Spleen (tissue), 11 donors: Measurements from ENCODE around the gene GABRR2. TPM values are rescaled to one million over a fixed set of nuclear protein-coding genes. Genes with fewer than 3 reads are reported as not detected.

Source experiments
- DNase-seq: peaks from one replicate; pipeline ENCODE4 v3.0.0-alpha.2; 2020
- H3K27ac ChIP-seq, 8 donors: fragments of 200-600 bp; sonication (generic) in 7 of 8; 1 replicate in 4 of 8; 2 replicates in 4 of 8; pipeline versions ENCODE4 v1.5.0 to v1.8.0; 2016 to 2021; ENCODE audit warnings: inconsistent platforms in 4 of 8, mild to moderate bottlenecking in 4 of 8, moderate library complexity in 1 of 8
- H3K27me3 ChIP-seq, 7 donors: fragments of 200-600 bp; sonication (generic) in 6 of 7; replicated peaks in 1 of 7; 1 replicate in 4 of 7; 2 replicates in 3 of 7; pipeline versions ENCODE4 v1.5.0 to v1.8.0; 2016 to 2021; ENCODE audit warnings: inconsistent platforms in 3 of 7, mild to moderate bottlenecking in 1 of 7
- H3K36me3 ChIP-seq, 6 donors: fragments of 200-600 bp; sonication (generic) in 5 of 6; 1 replicate in 4 of 6; 2 replicates in 2 of 6; pipeline versions ENCODE4 v1.5.0 to v1.8.0; 2016 to 2021; ENCODE audit warnings: inconsistent platforms in 2 of 6
- H3K4me1 ChIP-seq, 6 donors: fragments of 200-600 bp; sonication (generic) in 5 of 6; 1 replicate in 3 of 6; 2 replicates in 3 of 6; pipeline versions ENCODE4 v1.5.0 to v1.8.0; 2016 to 2021; ENCODE audit warnings: inconsistent platforms in 3 of 6
- H3K4me3 ChIP-seq, 8 donors: fragments of 200-600 bp; sonication (generic) in 7 of 8; 1 replicate in 4 of 8; 2 replicates in 4 of 8; pipeline versions ENCODE4 v1.5.0 to v1.8.0; 2016 to 2021; ENCODE audit warnings: inconsistent platforms in 4 of 8, mild to moderate bottlenecking in 4 of 8, moderate library complexity in 2 of 8
- H3K9me3 ChIP-seq, 8 donors: fragments of 200-600 bp; sonication (generic) in 7 of 8; 1 replicate in 4 of 8; 2 replicates in 4 of 8; pipeline versions ENCODE4 v1.5.0 to v1.8.0; 2016 to 2021; ENCODE audit warnings: inconsistent platforms in 4 of 8
- POLR2A ChIP-seq, 3 donors: fragments of 450-650 bp; IDR thresholded peaks; one replicate each; pipeline ENCODE4 v1.5.1; 2017; ENCODE audit warnings: antibody characterized with exemption in 3 of 3, mild to moderate bottlenecking in 1 of 3
- POLR2AphosphoS5 ChIP-seq, 3 donors: sonication (generic); formaldehyde crosslinking; IDR thresholded peaks; one replicate each; pipeline ENCODE4 v1.5.1; 2017; ENCODE audit warnings: antibody characterized with exemption in 3 of 3
- WGBS, 5 donors: extraction: QIAGEN DNeasy Blood & Tissue Kit in 3 of 5; methylation state at CpG; one replicate each; pipeline versions ENCODE4 v1.1.5 to v1.1.7; 2013 to 2018; 5-methylcytosine and 5-hydroxymethylcytosine counted together
- intact Hi-C: fragments of 100-400 bp; cut with DNase I; formaldehyde crosslinking; loops from one replicate; pipeline ENCODE4 v1.15.0; 2023; ENCODE audit warnings: low total_unique reads
- polyA plus RNA-seq, 3 donors: library from polyadenylated mRNA; stranded (reverse); fragments of 200-250 nt; gene quantifications; one replicate each; pipeline ENCODE4 v1.2.1, GENCODE V29; 2013
- total RNA-seq, 7 donors: library from RNA; depleted of rRNA in 3 of 7; stranded (reverse); fragments of >200 nt in 3 of 7; fragmentation: NEBNext Ultra II Directional in 4 of 7; extraction: Animal tissue kit (Norgen Biotek cat#: 25700) in 4 of 7; gene quantifications; one replicate each; pipeline versions ENCODE4 v1.1.0 to v1.2.1, GENCODE V29; 2016 to 2021
- TF ChIP-seq, protein P1 (sequence below), 11 experiments: fragments of 200-600 bp in 7 of 11; fragments of 450-650 bp in 4 of 11; sonication (generic) in 4 of 11; IDR thresholded peaks in 8 of 11; conservative IDR thresholded peaks in 3 of 11; 1 replicate in 7 of 11; 2 replicates in 4 of 11; pipeline versions ENCODE4 v1.4.0 to v1.8.0; 2016 to 2021; ENCODE audit warnings: antibody characterized with exemption in 11 of 11, inconsistent platforms in 4 of 11, mild to moderate bottlenecking in 1 of 11
- donor health status: healthy with polysubstance abuse.
- donor health status: DM: no; HTN: no; CAD: no; lungs with moderate emphysema.
- donor health status: DM: no; HTN: no; CAD: no.
- donor health status: Bipolar disorder and iron deficiency.
- donor health status: healthy.
- donor health status: DM: no; HTN: no; CAD: no.
- donor health status: DM: yes; HTN: yes; CAD: no.

Gene GABRR2
- total and polyA plus RNA-seq, 10 donors: 0.32 to 13.0 (median 3.4) TPM

DNA sequence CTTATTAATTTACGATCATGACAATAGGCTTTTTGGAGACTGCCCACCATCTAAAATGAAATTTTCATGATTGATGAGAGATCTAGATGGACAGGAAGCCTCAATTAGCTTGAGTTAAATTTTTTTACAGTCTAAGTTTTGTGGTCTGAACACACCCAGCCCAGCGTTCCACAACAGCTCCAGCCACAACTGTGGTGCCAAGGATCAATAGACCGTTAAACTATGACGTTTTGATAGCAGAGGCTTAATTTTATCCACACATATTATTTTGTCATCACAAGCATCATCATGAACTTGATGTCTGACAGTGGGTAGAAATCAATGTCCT lies 92.4 kb downstream of the GABRR2 start:
- Histone ChIP-seq H3K27ac (no peak overlapping the region), H3K4me1 (peaks cover 0 to 3% (median 0%) of the 10 kb centered on the region in 6 donors), H3K27me3 (peaks cover 0 to 4% (median 0%) of the 10 kb centered on the region in 7 donors), H3K4me3 (no peak overlapping the region), H3K9me3 (peaks cover 0 to 5% (median 0%) of the 10 kb centered on the region in 8 donors), H3K36me3 (no peaks in the 10 kb centered on the region)
- TF ChIP-seq POLR2AphosphoS5 (IDR thresholded peaks at IDR 0.05) (no peak), POLR2A (IDR thresholded peaks at IDR 0.05) (no peak)
- TF ChIP-seq, protein P1, sequence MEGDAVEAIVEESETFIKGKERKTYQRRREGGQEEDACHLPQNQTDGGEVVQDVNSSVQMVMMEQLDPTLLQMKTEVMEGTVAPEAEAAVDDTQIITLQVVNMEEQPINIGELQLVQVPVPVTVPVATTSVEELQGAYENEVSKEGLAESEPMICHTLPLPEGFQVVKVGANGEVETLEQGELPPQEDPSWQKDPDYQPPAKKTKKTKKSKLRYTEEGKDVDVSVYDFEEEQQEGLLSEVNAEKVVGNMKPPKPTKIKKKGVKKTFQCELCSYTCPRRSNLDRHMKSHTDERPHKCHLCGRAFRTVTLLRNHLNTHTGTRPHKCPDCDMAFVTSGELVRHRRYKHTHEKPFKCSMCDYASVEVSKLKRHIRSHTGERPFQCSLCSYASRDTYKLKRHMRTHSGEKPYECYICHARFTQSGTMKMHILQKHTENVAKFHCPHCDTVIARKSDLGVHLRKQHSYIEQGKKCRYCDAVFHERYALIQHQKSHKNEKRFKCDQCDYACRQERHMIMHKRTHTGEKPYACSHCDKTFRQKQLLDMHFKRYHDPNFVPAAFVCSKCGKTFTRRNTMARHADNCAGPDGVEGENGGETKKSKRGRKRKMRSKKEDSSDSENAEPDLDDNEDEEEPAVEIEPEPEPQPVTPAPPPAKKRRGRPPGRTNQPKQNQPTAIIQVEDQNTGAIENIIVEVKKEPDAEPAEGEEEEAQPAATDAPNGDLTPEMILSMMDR (IDR thresholded peaks at IDR 0.05 in 8 of 11, conservative IDR thresholded peaks at IDR 0.05 in 3 of 11): no peak
- intact Hi-C loops: no loop called here
- DNase-seq: no peak
- WGBS, 5 donors: 59 to 75% (median 70%) methylated on average over 4 of the region's 4 CpGs

- Histone ChIP-seq H3K27ac (no peak overlapping the region), H3K36me3 (no peaks in the 10 kb centered on the region), H3K27me3 (peaks cover 0 to 4% (median 0%) of the 10 kb centered on the region in 7 donors), H3K9me3 (peaks cover 0 to 5% (median 0%) of the 10 kb centered on the region in 8 donors), H3K4me3 (no peak overlapping the region), H3K4me1 (peaks cover 0 to 8% (median 0%) of the 10 kb centered on the region in 6 donors)
- WGBS, 5 donors: 52 to 82% (median 74%) methylated on average over 7 of the region's 7 CpGs
- intact Hi-C loops: no loop called here
- no peak for DNase-seq
- TF ChIP-seq, protein P1 (IDR thresholded peaks at IDR 0.05 in 8 of 11, conservative IDR thresholded peaks at IDR 0.05 in 3 of 11): no peak
- TF ChIP-seq POLR2AphosphoS5 (IDR thresholded peaks at IDR 0.05): no peak
These were observed 93.0 kb downstream of the GABRR2 start for GRCh38 chr6:89221971-89222711.

- no peak overlapping the region for H3K4me3 ChIP-seq
- H3K36me3 ChIP-seq: no peaks in the 10 kb centered on the region
- no peak for DNase-seq
- peaks cover 0 to 10% (median 0%) of the 10 kb centered on the region in 6 donors for H3K4me1 ChIP-seq
- peaks cover 0 to 4% (median 0%) of the 10 kb centered on the region in 7 donors for H3K27me3 ChIP-seq
- 40 to 68% (median 58%) methylated on average over 3 of the region's 3 CpGs for whole genome bisulfite sequencing, 5 donors
- intact Hi-C loops: no loop called here
- H3K9me3 ChIP-seq: peaks cover 0 to 5% (median 0%) of the 10 kb centered on the region in 8 donors
- H3K27ac ChIP-seq: no peak overlapping the region
- TF ChIP-seq POLR2A (IDR thresholded peaks at IDR 0.05) (no peak), POLR2AphosphoS5 (IDR thresholded peaks at IDR 0.05) (no peak)
- TF ChIP-seq, protein P1 (IDR thresholded peaks at IDR 0.05 in 8 of 11, conservative IDR thresholded peaks at IDR 0.05 in 3 of 11): no peak
These were observed 94.0 kb downstream of the GABRR2 start for GRCh38 chr6:89221129-89221528.

DNA sequence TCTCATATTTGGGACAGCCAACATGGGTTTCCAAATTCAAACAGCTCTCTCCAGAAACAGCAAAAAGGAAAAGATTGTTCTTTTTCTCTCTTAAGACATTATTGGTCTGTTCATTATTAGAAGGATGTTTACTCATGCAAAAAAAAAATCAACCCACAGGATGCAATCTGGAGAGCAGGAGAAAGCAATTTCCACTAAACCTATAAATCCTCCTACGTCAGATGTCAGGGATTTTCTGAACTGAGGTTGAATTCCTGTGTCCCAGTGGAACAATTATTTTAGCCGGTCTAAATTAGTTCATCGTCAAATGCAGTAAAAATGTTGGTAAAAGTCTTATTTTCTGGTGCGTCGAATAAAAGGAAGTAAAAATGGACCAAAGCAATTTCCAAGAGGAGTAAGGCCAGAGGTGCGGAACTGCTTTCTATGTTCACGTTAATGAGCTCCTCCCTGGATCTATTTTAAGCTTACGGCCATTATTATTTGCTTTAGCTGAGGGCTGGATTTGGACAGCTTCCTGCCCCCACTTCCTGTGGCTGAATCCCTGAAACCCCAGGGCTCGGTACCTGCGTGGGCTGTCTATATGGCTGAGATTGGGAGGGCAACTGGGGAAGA lies 97.7 kb downstream of the GABRR2 start, which contains the start of gene GABRR1:
Gene GABRR1, minus strand, starts transcription at position 60 of the 612 bp plus-strand sequence. Its CDS starts 36 bp downstream, at position 24.
- no peak within 1 kb of the TSS for H3K27ac ChIP-seq

More for the DNA sequence above, 97.7 kb downstream of the GABRR2 start, which contains the start of gene GABRR1:
- no peak for DNase-seq
- 15 to 27% (median 16%) methylated on average over 10 of the region's 10 CpGs for WGBS, 5 donors
- Histone ChIP-seq H3K4me1 (peaks cover 0 to 10% (median 0%) of the 10 kb centered on the region in 6 donors), H3K9me3 (no peaks in the 10 kb centered on the region), H3K27me3 (no peaks in the 10 kb centered on the region), H3K4me3 (peak within 1 kb of the TSS in 1 of 8 donors; percentile 8), H3K36me3 (no peaks in the 10 kb centered on the region)
- intact Hi-C loops: no loop called here
- TF ChIP-seq POLR2AphosphoS5 (IDR thresholded peaks at IDR 0.05): no peak
- TF ChIP-seq, protein P1 (IDR thresholded peaks at IDR 0.05 in 8 of 11, conservative IDR thresholded peaks at IDR 0.05 in 3 of 11): no peak
